Common myeloid progenitor, CD34-positive (primary cell): ENCODE results near the gene CDK14.

Source experiments
- CTCF ChIA-PET: fragments of 350-600 bp; sonication (Branson Sonifier 250); formaldehyde crosslinking; loops from one replicate; lab custom pipeline; 2021; ENCODE audit warnings: antibody characterized with exemption; lab: Charles Lee
- POLR2A ChIA-PET: fragments of 350-600 bp; sonication (Branson Sonifier 250); formaldehyde crosslinking; loops from one replicate; lab custom pipeline; 2021; ENCODE audit warnings: antibody characterized with exemption; lab: Charles Lee
- DNase-seq, 3 donors: peaks; one replicate each; pipeline versions ENCODE4 v3.0.0 to v3.0.0-alpha.2; 2013
- H3K27ac ChIP-seq, 2 experiments: 1 replicate in 1 of 2; 2 replicates in 1 of 2; pipeline ENCODE4 v1.7.0; 2013; ENCODE audit warnings: inconsistent platforms in 2 of 2, low read length in 2 of 2, mild to moderate bottlenecking in 2 of 2, low read depth in 1 of 2, moderate library complexity in 1 of 2; ENCODE audit not compliant: severe bottlenecking in 2 of 2, insufficient read depth in 1 of 2, poor library complexity in 1 of 2
- H3K27me3 ChIP-seq, 5 experiments: replicated peaks in 2 of 5; 1 replicate in 3 of 5; 2 replicates in 2 of 5; pipeline versions ENCODE4 v1.6.1 to v1.7.0; 2013; ENCODE audit warnings: low read length in 4 of 5, mild to moderate bottlenecking in 2 of 5, moderate library complexity in 2 of 5, inconsistent platforms in 1 of 5; ENCODE audit not compliant: insufficient read depth in 5 of 5, control insufficient read depth in 4 of 5
- H3K36me3 ChIP-seq, 4 experiments: 1 replicate in 2 of 4; 2 replicates in 2 of 4; pipeline versions ENCODE4 v1.6.1 to v1.7.0; 2013; ENCODE audit warnings: low read length in 3 of 4, control low read depth in 1 of 4, mild to moderate bottlenecking in 1 of 4; ENCODE audit not compliant: control insufficient read depth in 4 of 4, insufficient read depth in 4 of 4
- H3K4me1 ChIP-seq, 4 experiments: 1 replicate in 3 of 4; 2 replicates in 1 of 4; pipeline versions ENCODE4 v1.6.1 to v1.7.1; 2013; ENCODE audit warnings: low read length in 3 of 4, mild to moderate bottlenecking in 3 of 4, control low read depth in 1 of 4, inconsistent platforms in 1 of 4, moderate library complexity in 1 of 4; ENCODE audit not compliant: control insufficient read depth in 4 of 4, insufficient read depth in 4 of 4; ENCODE audit errors: control extremely low read depth in 1 of 4
- H3K4me3 ChIP-seq, 7 experiments: 1 replicate in 4 of 7; 2 replicates in 3 of 7; pipeline versions ENCODE4 v1.5.1 to v1.7.0; 2013; ENCODE audit warnings: mild to moderate bottlenecking in 7 of 7, low read length in 6 of 7, moderate library complexity in 6 of 7, inconsistent platforms in 2 of 7, low read depth in 2 of 7, control low read depth in 1 of 7; ENCODE audit not compliant: insufficient read depth in 4 of 7, control insufficient read depth in 1 of 7; ENCODE audit errors: extremely low read depth in 1 of 7
- H3K9me3 ChIP-seq, 5 experiments: 1 replicate in 4 of 5; 2 replicates in 1 of 5; pipeline versions ENCODE4 v1.6.1 to v1.7.1; 2013; ENCODE audit warnings: low read length in 4 of 5, mild to moderate bottlenecking in 2 of 5, inconsistent platforms in 1 of 5, low read depth in 1 of 5, moderate library complexity in 1 of 5; ENCODE audit not compliant: control insufficient read depth in 4 of 5, insufficient read depth in 2 of 5; ENCODE audit errors: control extremely low read depth in 1 of 5
- WGBS: methylation state at CpG from one replicate; pipeline ENCODE4 v1.1.5; 2013; ENCODE audit not compliant: insufficient coverage; 5-methylcytosine and 5-hydroxymethylcytosine counted together

The CDK14 gene

GRCh38 chr7:91135300-91135699 is 539.2 kb downstream of the CDK14 start:
- no peak for DNase-seq
- Histone ChIP-seq H3K4me1 (no peaks in the 10 kb centered on the region), H3K9me3 (peaks cover 0 to 1% (median 0%) of the 10 kb centered on the region in 5 experiments), H3K4me3 (no peak overlapping the region), H3K27ac (no peak overlapping the region), H3K27me3 (peaks cover 0 to 2% (median 0%) of the 10 kb centered on the region in 5 experiments), H3K36me3 (no peaks in the 10 kb centered on the region)
- ChIA-PET POLR2A (no interaction called here), CTCF (no interaction called here)
- WGBS: 93% methylated on average over 3 of the region's 3 CpGs

- CTCF ChIA-PET: no interaction called here
- Histone ChIP-seq H3K36me3 (no peaks in the 10 kb centered on the region), H3K27ac (no peak overlapping the region), H3K9me3 (peaks cover 0 to 1% (median 0%) of the 10 kb centered on the region in 5 experiments), H3K4me1 (no peaks in the 10 kb centered on the region), H3K4me3 (no peak overlapping the region), H3K27me3 (peaks cover 0 to 2% (median 0%) of the 10 kb centered on the region in 5 experiments)
- no peak for DNase-seq
- WGBS: no CpG with 5 or more reads among the region's 4 CpGs
- POLR2A ChIA-PET: no interaction called here
Measured at GRCh38 chr7:91135703-91136430, 539.7 kb downstream of the CDK14 start.

- Histone ChIP-seq H3K27me3 (peaks cover 0 to 2% (median 0%) of the 10 kb centered on the region in 5 experiments), H3K4me1 (no peaks in the 10 kb centered on the region), H3K36me3 (no peaks in the 10 kb centered on the region), H3K4me3 (no peak overlapping the region), H3K27ac (no peak overlapping the region), H3K9me3 (peaks cover 0 to 1% (median 0%) of the 10 kb centered on the region in 5 experiments)
- CTCF ChIA-PET: no interaction called here
- 90% methylated on average over 1 of the region's 3 CpGs for WGBS
- peak in 2 of 3 donors; percentile 7 to 23 for DNase-seq
- POLR2A ChIA-PET: no interaction called here
Measured at GRCh38 chr7:91137153-91137787, 541.1 kb downstream of the CDK14 start.

- CTCF ChIA-PET: no interaction called here
- no CpG with 5 or more reads among the region's 1 CpG for WGBS
- Histone ChIP-seq H3K9me3 (no peaks in the 10 kb centered on the region), H3K27me3 (peaks cover 0 to 2% (median 0%) of the 10 kb centered on the region in 5 experiments), H3K36me3 (no peaks in the 10 kb centered on the region), H3K4me3 (no peak overlapping the region), H3K27ac (no peak overlapping the region), H3K4me1 (no peaks in the 10 kb centered on the region)
- POLR2A ChIA-PET: no interaction called here
- no peak for DNase-seq
Measured at GRCh38 chr7:91137788-91138368, 541.8 kb downstream of the CDK14 start.

- no peak for DNase-seq
- Histone ChIP-seq H3K4me3 (no peak overlapping the region), H3K27me3 (no peaks in the 10 kb centered on the region), H3K9me3 (no peaks in the 10 kb centered on the region), H3K36me3 (no peaks in the 10 kb centered on the region), H3K27ac (no peak overlapping the region), H3K4me1 (no peaks in the 10 kb centered on the region)
- CTCF ChIA-PET: no interaction called here
- no CpG with 5 or more reads among the region's 2 CpGs for WGBS
- POLR2A ChIA-PET: no interaction called here
Measured at GRCh38 chr7:91140286-91140685, 544.2 kb downstream of the CDK14 start.

GRCh38 chr7:91140982-91141381 is 544.9 kb downstream of the CDK14 start:
- no peak overlapping the region for H3K27ac ChIP-seq
- no peak overlapping the region for H3K4me3 ChIP-seq
- H3K36me3 ChIP-seq: no peaks in the 10 kb centered on the region
- POLR2A ChIA-PET: no interaction called here
- CTCF ChIA-PET: no interaction called here
- 57% methylated on average over 4 of the region's 4 CpGs for WGBS
- H3K27me3 ChIP-seq: no peaks in the 10 kb centered on the region
- no peaks in the 10 kb centered on the region for H3K4me1 ChIP-seq
- DNase-seq: no peak
- H3K9me3 ChIP-seq: no peaks in the 10 kb centered on the region

GRCh38 chr7:91142743-91143142 is 546.6 kb downstream of the CDK14 start:
- Histone ChIP-seq H3K4me3 (no peak overlapping the region), H3K4me1 (no peaks in the 10 kb centered on the region), H3K27me3 (no peaks in the 10 kb centered on the region), H3K36me3 (no peaks in the 10 kb centered on the region), H3K27ac (no peak overlapping the region), H3K9me3 (no peaks in the 10 kb centered on the region)
- ChIA-PET POLR2A (no interaction called here), CTCF (interaction anchor here (1.4 kb wide), 1 partner anchor 640 kb away, joined by 4 read pairs; no protein-coding TSS in a partner anchor)
- DNase-seq: no peak
- no CpG with 5 or more reads among the region's 1 CpG for WGBS
